NT2/D1 (cell line): ENCODE data around the gene SYS1.

Experiments
- DNase-seq: peaks from one replicate; pipeline ENCODE4 v3.0.0-alpha.2; 2011; ENCODE audit warnings: low read depth, low spot score
- H3K27me3 ChIP-seq: 2 replicates; pipeline ENCODE4 v1.6.0; 2011; ENCODE audit warnings: mild to moderate bottlenecking; ENCODE audit not compliant: insufficient read length, insufficient read depth
- H3K36me3 ChIP-seq: 2 replicates; pipeline ENCODE4 v1.6.1; 2011; ENCODE audit warnings: mild to moderate bottlenecking, low read length, mixed read lengths; ENCODE audit not compliant: insufficient read depth, insufficient read length
- H3K4me1 ChIP-seq: 2 replicates; pipeline ENCODE4 v1.5.1; 2011; ENCODE audit not compliant: insufficient read depth, insufficient read length
- H3K4me3 ChIP-seq: 2 replicates; pipeline ENCODE4 v1.5.1; 2011; ENCODE audit warnings: low read depth; ENCODE audit not compliant: insufficient read length
- H3K9ac ChIP-seq: 2 replicates; pipeline ENCODE4 v1.6.0; 2011; ENCODE audit warnings: low read depth; ENCODE audit not compliant: insufficient read length
- H3K9me3 ChIP-seq: 2 replicates; pipeline ENCODE4 v1.5.1; 2011; ENCODE audit warnings: mild to moderate bottlenecking, low read length; ENCODE audit not compliant: insufficient read depth
- SUZ12 ChIP-seq: IDR thresholded peaks from 2 replicates; pipeline ENCODE4 v1.6.1; 2011; ENCODE audit not compliant: insufficient read length, insufficient read depth; ENCODE audit errors: extremely low read depth
- YY1 ChIP-seq: IDR thresholded peaks from 2 replicates; pipeline ENCODE4 v1.6.1; 2011; ENCODE audit not compliant: insufficient read length, insufficient read depth
- ZNF274 ChIP-seq: IDR thresholded peaks from 2 replicates; pipeline ENCODE4 v1.6.1; 2011; ENCODE audit warnings: mild to moderate bottlenecking, low read depth, low read length

SYS1 gene

DNA sequence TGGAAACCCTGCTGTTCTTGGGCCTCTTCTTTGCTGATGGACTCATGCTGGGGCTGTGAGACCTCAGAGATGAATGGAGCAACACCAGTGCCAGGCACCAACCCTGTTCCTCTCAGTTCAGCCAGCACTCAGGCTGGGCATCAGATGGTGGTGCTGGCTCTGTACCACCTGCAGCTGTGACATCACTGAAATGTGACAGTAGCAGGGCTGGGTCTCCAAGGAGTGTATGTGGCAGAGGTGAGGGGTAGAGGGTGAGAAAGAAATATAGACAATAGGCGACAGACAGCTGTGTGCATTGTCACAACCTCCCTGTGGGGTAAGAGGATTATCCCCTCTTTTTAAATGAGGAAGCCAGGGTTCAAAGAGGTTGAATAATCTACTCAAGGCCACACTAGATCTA, 15.2 kb downstream of the SYS1 start, which contains the start of gene TP53TG5:
TP53TG5 (minus strand) TSS at position 135 of the 400 bp plus-strand sequence; CDS start at position 46, 89 bp downstream.
- Histone ChIP-seq H3K9ac (no peak within 1 kb of the TSS), H3K36me3 (no peaks in the 10 kb centered on the region), H3K4me3 (no peak within 1 kb of the TSS), H3K9me3 (no peaks in the 10 kb centered on the region), H3K4me1 (peaks cover 5% of the 10 kb centered on the region), H3K27me3 (no peaks in the 10 kb centered on the region)
- TF ChIP-seq YY1 (no peak), SUZ12 (no peak), ZNF274 (no peak)
- no peak for DNase-seq

DNA sequence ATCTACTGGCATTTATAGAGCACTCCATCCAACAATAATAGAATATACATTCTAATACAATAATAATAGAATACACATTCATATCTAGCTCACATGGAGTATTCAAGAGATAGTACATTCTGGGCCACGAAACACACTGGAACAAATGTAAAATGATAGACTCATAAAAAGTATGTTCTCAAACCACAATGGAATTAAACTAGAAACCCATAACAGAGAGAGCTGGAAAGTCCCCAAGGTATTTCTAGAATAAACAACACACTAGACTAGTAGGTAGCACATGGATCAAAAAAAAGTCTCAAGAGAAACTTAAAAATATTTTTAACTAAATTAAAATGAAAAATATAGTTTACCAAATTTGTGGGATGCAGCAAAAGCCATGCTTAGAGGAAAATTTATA, 24.3 kb downstream of the SYS1 start:
- H3K4me3 ChIP-seq = no peak overlapping the region
- no peak overlapping the region for H3K9ac ChIP-seq
- no peak for DNase-seq
- no peaks in the 10 kb centered on the region for H3K36me3 ChIP-seq
- no peak for TF ChIP-seq YY1
- TF ChIP-seq ZNF274 = no peak
- no peaks in the 10 kb centered on the region for H3K27me3 ChIP-seq
- H3K4me1 ChIP-seq = no peaks in the 10 kb centered on the region
- no peaks in the 10 kb centered on the region; the same call in 1 of the 2 replicates for H3K9me3 ChIP-seq

DNA sequence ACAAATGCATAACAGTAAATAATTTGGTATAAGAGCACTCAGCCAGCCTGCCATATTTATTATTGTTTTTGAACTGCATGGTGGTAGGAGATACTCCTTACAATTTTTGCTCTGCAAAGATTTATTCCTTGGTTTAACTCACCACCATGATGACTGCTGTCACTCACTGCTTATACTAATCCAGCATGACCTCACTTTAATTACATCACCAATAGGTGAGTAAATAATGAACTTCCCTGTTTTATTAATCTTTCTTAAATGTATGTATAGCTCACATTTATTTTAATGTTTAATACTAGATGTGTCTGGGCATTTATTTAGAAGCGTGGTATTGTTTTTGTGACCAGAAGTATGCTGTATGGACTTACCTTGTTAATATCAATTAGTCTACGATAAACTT, 28.0 kb downstream of the SYS1 start:
- H3K4me3 ChIP-seq = no peak overlapping the region
- H3K9ac ChIP-seq = no peak overlapping the region
- H3K27me3 ChIP-seq = no peaks in the 10 kb centered on the region
- H3K36me3 ChIP-seq = no peaks in the 10 kb centered on the region
- peaks cover 4% of the 10 kb centered on the region; the same call in 1 of the 2 replicates for H3K9me3 ChIP-seq
- DNase-seq = no peak
- no peaks in the 10 kb centered on the region for H3K4me1 ChIP-seq
- TF ChIP-seq ZNF274 (no peak), YY1 (no peak), SUZ12 (no peak)

DNA sequence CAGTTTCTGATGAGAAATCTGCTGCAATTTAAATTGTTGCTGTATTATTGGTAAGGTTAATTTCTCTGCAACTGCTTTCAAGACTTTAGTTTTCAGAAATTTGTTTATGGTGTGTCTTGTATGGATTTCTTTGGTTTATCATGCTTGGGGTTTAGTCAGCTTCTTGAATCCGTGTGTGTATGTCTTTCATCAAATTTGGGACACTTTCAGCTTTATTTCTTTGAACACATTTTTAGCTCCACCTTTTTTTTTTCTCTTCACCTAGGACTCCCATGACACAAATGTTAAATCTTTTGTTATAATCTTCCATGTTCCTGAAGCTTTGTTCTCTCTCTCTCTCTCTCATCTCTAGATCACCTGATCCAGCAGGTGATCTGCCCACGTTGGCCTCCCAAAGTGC, 28.6 kb downstream of the SYS1 start:
- Histone ChIP-seq H3K4me1 (no peaks in the 10 kb centered on the region), H3K4me3 (no peak overlapping the region), H3K9me3 (peaks cover 4% of the 10 kb centered on the region; the same call in 1 of the 2 replicates), H3K27me3 (no peaks in the 10 kb centered on the region), H3K36me3 (no peaks in the 10 kb centered on the region), H3K9ac (no peak overlapping the region)
- no peak for DNase-seq
- no peak for TF ChIP-seq YY1
- TF ChIP-seq ZNF274 = no peak
- TF ChIP-seq SUZ12 = no peak

DNA sequence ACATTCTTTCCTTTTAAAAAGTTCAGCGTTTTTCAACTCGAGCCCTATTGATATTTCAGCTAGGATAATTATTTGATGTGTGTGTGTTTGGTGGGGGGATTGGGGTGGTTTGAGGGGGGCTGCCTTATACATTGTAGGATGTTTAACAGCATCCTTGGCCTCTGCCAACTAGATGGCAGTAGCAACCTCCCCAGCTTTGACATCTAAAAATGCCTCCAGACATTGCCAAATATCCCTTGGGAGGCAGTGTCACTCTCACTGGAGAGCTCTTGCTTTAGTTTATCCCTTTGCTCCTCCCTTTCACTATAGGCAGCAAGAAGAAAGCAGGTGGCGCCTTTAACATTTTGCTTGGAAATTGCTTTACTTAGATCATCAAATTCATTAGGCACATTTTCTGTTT, 29.8 kb downstream of the SYS1 start:
- TF ChIP-seq SUZ12 (no peak), ZNF274 (no peak), YY1 (no peak)
- H3K9ac ChIP-seq = no peak overlapping the region
- no peaks in the 10 kb centered on the region for H3K36me3 ChIP-seq
- no peak overlapping the region for H3K4me3 ChIP-seq
- no peak for DNase-seq
- H3K27me3 ChIP-seq = no peaks in the 10 kb centered on the region
- 0 out of 2 replicates have a peak, but pooled peaks cover 4% of the 10 kb centered on the region for H3K9me3 ChIP-seq
- no peaks in the 10 kb centered on the region for H3K4me1 ChIP-seq

DNA sequence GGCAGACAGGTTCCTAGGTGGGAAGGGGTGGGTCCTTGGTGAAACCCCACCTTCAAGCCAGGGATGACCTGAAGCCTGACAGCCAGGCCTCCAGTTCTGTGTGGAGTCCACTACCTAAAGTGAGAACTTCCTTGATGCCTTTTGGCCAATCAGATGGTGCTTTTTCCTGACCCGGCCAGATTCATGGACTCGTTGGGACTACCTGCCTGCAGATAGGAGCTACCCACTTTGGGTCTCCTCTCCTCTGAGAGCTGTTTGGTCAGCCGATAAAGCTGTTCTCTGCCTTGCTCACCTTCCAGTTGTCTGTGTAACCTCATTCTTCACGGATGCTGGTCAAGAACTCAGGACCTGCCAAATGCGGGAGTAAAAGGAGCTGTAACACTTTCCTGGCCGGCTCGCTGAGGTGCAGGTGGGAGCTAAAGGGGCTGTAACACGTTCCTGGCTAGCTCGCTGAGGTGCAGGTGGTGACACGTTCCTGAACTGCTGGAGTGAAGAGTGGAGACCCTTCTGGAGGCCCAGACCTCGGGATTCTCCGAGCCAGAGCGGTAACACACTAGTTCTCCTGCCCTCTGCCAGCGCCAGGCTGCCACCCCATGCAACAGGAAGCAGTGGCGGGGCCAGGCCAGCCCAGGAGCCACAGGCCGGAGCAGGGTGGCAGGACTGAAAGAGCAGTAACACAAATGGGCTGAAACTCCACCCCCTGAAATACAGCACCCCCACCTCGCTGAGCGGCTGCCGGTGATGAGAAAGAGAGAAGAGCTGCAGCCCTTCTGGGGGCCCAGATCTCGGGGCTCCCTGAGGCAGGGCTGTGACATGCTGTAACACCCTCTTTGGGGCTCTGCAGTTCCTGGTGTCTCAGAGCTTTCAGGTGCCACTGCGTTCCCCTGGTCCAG, 31.5 kb downstream of the SYS1 start:
- no peak overlapping the region for H3K9ac ChIP-seq
- no peaks in the 10 kb centered on the region for H3K27me3 ChIP-seq
- H3K4me1 ChIP-seq = no peaks in the 10 kb centered on the region
- H3K36me3 ChIP-seq = no peaks in the 10 kb centered on the region
- H3K9me3 ChIP-seq = 0 out of 2 replicates have a peak, but pooled peaks cover 14% of the 10 kb centered on the region
- no peak for DNase-seq
- no peak overlapping the region for H3K4me3 ChIP-seq
- TF ChIP-seq YY1 = no peak
- TF ChIP-seq SUZ12 = no peak
- TF ChIP-seq ZNF274 = no peak

DNA sequence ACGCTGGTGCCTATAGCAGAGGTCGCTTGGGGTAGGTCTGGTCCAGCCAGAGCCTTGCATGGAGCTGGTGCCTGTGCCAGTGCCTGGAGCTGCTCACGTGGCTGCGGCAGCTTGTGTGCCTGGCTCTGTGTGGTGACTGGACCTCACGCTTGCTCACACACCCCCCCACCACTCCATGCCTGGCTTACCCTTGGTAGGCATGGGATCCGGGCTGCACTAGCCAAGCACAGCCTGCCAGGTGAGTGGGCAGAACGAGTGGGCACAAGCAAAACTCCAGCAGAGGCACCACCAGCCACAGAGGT, 32.1 kb downstream of the SYS1 start:
- Histone ChIP-seq H3K9ac (no peak overlapping the region), H3K4me3 (no peak overlapping the region), H3K27me3 (no peaks in the 10 kb centered on the region), H3K9me3 (peaks cover 20% of the 10 kb centered on the region; the same call in 1 of the 2 replicates), H3K36me3 (no peaks in the 10 kb centered on the region), H3K4me1 (no peaks in the 10 kb centered on the region)
- TF ChIP-seq SUZ12 = no peak
- TF ChIP-seq ZNF274 = no peak
- TF ChIP-seq YY1 = no peak
- DNase-seq = no peak
